Ovary (tissue), 3 donors: ENCODE measurements around the gene TRIM63.

ENCODE experiments used
- POLR2A ChIP-seq: fragments of 450-650 bp; IDR thresholded peaks from one replicate; pipeline ENCODE4 v1.6.1; 2017; ENCODE audit warnings: antibody characterized with exemption, mild to moderate bottlenecking, moderate library complexity
- TF ChIP-seq, protein P1 (sequence below), 3 donors: fragments of 450-650 bp in 2 of 3; fragments of 200-600 bp in 1 of 3; IDR thresholded peaks; one replicate each; pipeline versions ENCODE4 v1.5.1 to v1.8.0; 2016 to 2022; ENCODE audit warnings: antibody characterized with exemption in 3 of 3, mild to moderate bottlenecking in 1 of 3
- donor health status: DM: no; HTN: no; CAD: no.

GRCh38 chr1:26017606-26018005 lies 49.8 kb downstream of the TRIM63 start:
- TF ChIP-seq, protein P1, sequence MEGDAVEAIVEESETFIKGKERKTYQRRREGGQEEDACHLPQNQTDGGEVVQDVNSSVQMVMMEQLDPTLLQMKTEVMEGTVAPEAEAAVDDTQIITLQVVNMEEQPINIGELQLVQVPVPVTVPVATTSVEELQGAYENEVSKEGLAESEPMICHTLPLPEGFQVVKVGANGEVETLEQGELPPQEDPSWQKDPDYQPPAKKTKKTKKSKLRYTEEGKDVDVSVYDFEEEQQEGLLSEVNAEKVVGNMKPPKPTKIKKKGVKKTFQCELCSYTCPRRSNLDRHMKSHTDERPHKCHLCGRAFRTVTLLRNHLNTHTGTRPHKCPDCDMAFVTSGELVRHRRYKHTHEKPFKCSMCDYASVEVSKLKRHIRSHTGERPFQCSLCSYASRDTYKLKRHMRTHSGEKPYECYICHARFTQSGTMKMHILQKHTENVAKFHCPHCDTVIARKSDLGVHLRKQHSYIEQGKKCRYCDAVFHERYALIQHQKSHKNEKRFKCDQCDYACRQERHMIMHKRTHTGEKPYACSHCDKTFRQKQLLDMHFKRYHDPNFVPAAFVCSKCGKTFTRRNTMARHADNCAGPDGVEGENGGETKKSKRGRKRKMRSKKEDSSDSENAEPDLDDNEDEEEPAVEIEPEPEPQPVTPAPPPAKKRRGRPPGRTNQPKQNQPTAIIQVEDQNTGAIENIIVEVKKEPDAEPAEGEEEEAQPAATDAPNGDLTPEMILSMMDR (IDR thresholded peaks at IDR 0.05) = no peak
- no peak for TF ChIP-seq POLR2A
